NCI-H2107 treated with DMSO at 0.1 percent for 48 hours (cell line): ENCODE measurements around the gene CBX2.
"Not testable (repeated sequence)": the region's sequence is repeated elsewhere in the genome, so short reads cannot be mapped to it uniquely, and the experiment has no call there.

Experiments
- DNase-seq: peaks from one replicate; lab custom pipeline; 2025; ENCODE audit not compliant: unreplicated experiment; lab: John Stamatoyannopoulos, UW

CBX2 gene

GRCh38 chr17:79769570-79770506, 8.1 kb upstream of the CBX2 start:
- no peak for DNase-seq

- no peak for DNase-seq
These were observed 6.7 kb upstream of the CBX2 start for GRCh38 chr17:79771276-79771675.

GRCh38 chr17:79772726-79773125, 5.2 kb upstream of the CBX2 start:
- not testable (repeated sequence) for DNase-seq

- no peak for DNase-seq
These were observed 3.4 kb upstream of the CBX2 start for GRCh38 chr17:79774561-79774975.

- DNase-seq, result no peak
These were observed 2.3 kb upstream of the CBX2 start for GRCh38 chr17:79775632-79776031.

- peak; percentile 48 for DNase-seq
These were observed 1.4 kb upstream of the CBX2 start for GRCh38 chr17:79776376-79777119.

- peak; percentile 37 for DNase-seq
These were observed 641 bp upstream of the CBX2 start for GRCh38 chr17:79777120-79777893.

- peak; percentile 41 for DNase-seq
These were observed 646 bp downstream of the CBX2 start for GRCh38 chr17:79778504-79779083.

GRCh38 chr17:79779084-79779529, 1.2 kb downstream of the CBX2 start:
- DNase-seq, result no peak

- no peak for DNase-seq
These were observed 1.9 kb downstream of the CBX2 start for GRCh38 chr17:79779661-79780365.

GRCh38 chr17:79781012-79781650, 3.2 kb downstream of the CBX2 start:
- DNase-seq, result no peak

- DNase-seq, result no peak
These were observed 4.0 kb downstream of the CBX2 start for GRCh38 chr17:79781736-79782575.

GRCh38 chr17:79783891-79784290, 5.9 kb downstream of the CBX2 start:
- no peak for DNase-seq

- no peak for DNase-seq
These were observed 6.5 kb downstream of the CBX2 start for GRCh38 chr17:79784353-79785016.

- DNase-seq, result no peak
These were observed 7.3 kb downstream of the CBX2 start for GRCh38 chr17:79785017-79785899.

- DNase-seq, result no peak
These were observed 8.2 kb downstream of the CBX2 start for GRCh38 chr17:79785900-79786810.
